Endodermal cell (in vitro differentiated cells): ENCODE measurements around the gene ZNF621. TPM values are rescaled to one million over a fixed set of nuclear protein-coding genes. Genes with fewer than 3 reads are reported as not detected.

ENCODE experiments used
- DNase-seq: peaks from one replicate; pipeline ENCODE4 v3.0.0-alpha.2; 2017
- H3K27ac ChIP-seq: 2 replicates; pipeline ENCODE4 v1.5.1; 2013; ENCODE audit warnings: mild to moderate bottlenecking, low read depth, low read length, moderate library complexity
- H3K27me3 ChIP-seq: 2 replicates; pipeline ENCODE4 v1.6.1; 2013; ENCODE audit warnings: mild to moderate bottlenecking, low read length, moderate library complexity; ENCODE audit not compliant: insufficient read depth, control insufficient read depth, poor library complexity, severe bottlenecking
- H3K36me3 ChIP-seq: 2 replicates; pipeline ENCODE4 v1.7.0; 2013; ENCODE audit warnings: mild to moderate bottlenecking, low read length, moderate library complexity; ENCODE audit not compliant: control insufficient read depth, insufficient read depth
- H3K4me1 ChIP-seq: one replicate; pipeline ENCODE4 v1.7.0; 2013; ENCODE audit warnings: low read length; ENCODE audit not compliant: control insufficient read depth, insufficient read depth
- H3K4me3 ChIP-seq: 2 replicates; pipeline ENCODE4 v1.5.1; 2013; ENCODE audit warnings: mild to moderate bottlenecking, low read length, moderate library complexity
- H3K9ac ChIP-seq: 2 replicates; pipeline ENCODE4 v1.6.1; 2013; ENCODE audit warnings: mild to moderate bottlenecking, low read length, moderate library complexity; ENCODE audit not compliant: poor library complexity, severe bottlenecking; ENCODE audit errors: extremely low read depth
- H3K9me3 ChIP-seq: 2 replicates; pipeline ENCODE4 v1.6.1; 2013; ENCODE audit warnings: mild to moderate bottlenecking, low read length, moderate library complexity; ENCODE audit not compliant: control insufficient read depth
- H3K27ac Mint-ChIP-seq: 2 replicates; pipeline ENCODE4 v1.8.0; 2020; ENCODE audit warnings: mixed read lengths
- H3K27me3 Mint-ChIP-seq: 2 replicates; pipeline ENCODE4 v1.8.0; 2021; ENCODE audit warnings: mild to moderate bottlenecking, mixed read lengths; ENCODE audit not compliant: insufficient read depth
- H3K36me3 Mint-ChIP-seq: 2 replicates; pipeline ENCODE4 v1.8.0; 2020; ENCODE audit warnings: low read depth, mixed read lengths
- H3K4me1 Mint-ChIP-seq: 2 replicates; pipeline ENCODE4 v1.8.0; 2020; ENCODE audit warnings: mixed read lengths
- H3K4me3 Mint-ChIP-seq: 2 replicates; pipeline ENCODE4 v1.8.0; 2020; ENCODE audit warnings: mild to moderate bottlenecking, moderate library complexity, mixed read lengths
- H3K9me3 Mint-ChIP-seq: 2 replicates; pipeline ENCODE4 v1.8.0; 2020; ENCODE audit warnings: mild to moderate bottlenecking, mixed read lengths
- WGBS, 2 experiments: methylation state at CpG; one replicate each; pipeline versions ENCODE4 v1.1.5 to v1.1.7; 2013; ENCODE audit warnings: missing lambda C conversion rate in 2 of 2, mixed read lengths in 1 of 2; ENCODE audit not compliant: insufficient coverage in 1 of 2, insufficient read length in 1 of 2; 5-methylcytosine and 5-hydroxymethylcytosine counted together
- total RNA-seq, 2 donors: library from RNA; stranded (reverse); fragmentation: NEBNext Ultra II Directional in 1 of 2; extraction: Animal tissue kit (Norgen Biotek cat#: 25700) in 1 of 2; gene quantifications; 2 replicates in 1 of 2; 3 replicates in 1 of 2; pipeline ENCODE4 v1.2.1, GENCODE V29; 2021
- TF ChIP-seq, protein P1 (sequence below): fragments of 200-600 bp; sonication (generic); conservative IDR thresholded peaks from 2 replicates; pipeline ENCODE4 v1.5.0; 2021; ENCODE audit warnings: antibody characterized with exemption, mild to moderate bottlenecking

Gene ZNF621
- total RNA-seq, 2 donors from 2014 or later: 21.3 to 32.1 TPM

DNA sequence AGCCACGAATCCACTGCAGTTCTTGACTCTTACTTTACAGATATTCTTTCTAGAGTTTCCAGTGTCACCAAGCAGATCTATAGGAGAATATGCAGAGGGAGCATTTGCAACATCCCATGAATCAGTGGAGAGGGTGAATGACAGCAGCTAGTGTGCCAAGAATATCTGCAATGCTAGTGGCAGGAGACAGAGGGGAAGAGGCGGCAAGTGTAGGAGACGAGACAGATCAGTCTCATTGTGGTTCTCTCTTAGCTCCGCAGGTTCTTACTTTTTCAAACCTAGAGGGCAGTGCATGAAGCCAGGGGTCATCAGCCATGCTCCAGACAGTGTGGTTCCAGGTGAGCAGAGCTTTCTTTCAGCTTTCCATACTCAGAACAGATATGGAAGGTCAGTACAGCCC lies 47.1 kb upstream of the ZNF621 start:
- Histone ChIP-seq H3K27ac (no peak overlapping the region), H3K9me3 (no peaks in the 10 kb centered on the region), H3K36me3 (no peaks in the 10 kb centered on the region), H3K4me3 (peak overlapping the region; percentile 78), H3K9ac (no peak overlapping the region), H3K27me3 (no peaks in the 10 kb centered on the region), H3K4me1 (no peaks in the 10 kb centered on the region)
- TF ChIP-seq, protein P1, sequence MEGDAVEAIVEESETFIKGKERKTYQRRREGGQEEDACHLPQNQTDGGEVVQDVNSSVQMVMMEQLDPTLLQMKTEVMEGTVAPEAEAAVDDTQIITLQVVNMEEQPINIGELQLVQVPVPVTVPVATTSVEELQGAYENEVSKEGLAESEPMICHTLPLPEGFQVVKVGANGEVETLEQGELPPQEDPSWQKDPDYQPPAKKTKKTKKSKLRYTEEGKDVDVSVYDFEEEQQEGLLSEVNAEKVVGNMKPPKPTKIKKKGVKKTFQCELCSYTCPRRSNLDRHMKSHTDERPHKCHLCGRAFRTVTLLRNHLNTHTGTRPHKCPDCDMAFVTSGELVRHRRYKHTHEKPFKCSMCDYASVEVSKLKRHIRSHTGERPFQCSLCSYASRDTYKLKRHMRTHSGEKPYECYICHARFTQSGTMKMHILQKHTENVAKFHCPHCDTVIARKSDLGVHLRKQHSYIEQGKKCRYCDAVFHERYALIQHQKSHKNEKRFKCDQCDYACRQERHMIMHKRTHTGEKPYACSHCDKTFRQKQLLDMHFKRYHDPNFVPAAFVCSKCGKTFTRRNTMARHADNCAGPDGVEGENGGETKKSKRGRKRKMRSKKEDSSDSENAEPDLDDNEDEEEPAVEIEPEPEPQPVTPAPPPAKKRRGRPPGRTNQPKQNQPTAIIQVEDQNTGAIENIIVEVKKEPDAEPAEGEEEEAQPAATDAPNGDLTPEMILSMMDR: peak; percentile 15
- WGBS, 2 experiments: 88 to 93% methylated on average over 3 to 4 of the region's 4 CpGs
- H3K27ac Mint-ChIP-seq: no peak overlapping the region
- no peaks in the 10 kb centered on the region for H3K9me3 Mint-ChIP-seq
- H3K4me3 Mint-ChIP-seq: peak overlapping the region; percentile 74
- H3K27me3 Mint-ChIP-seq: peaks cover 2% of the 10 kb centered on the region
- peaks cover 7% of the 10 kb centered on the region for H3K4me1 Mint-ChIP-seq
- peaks cover 6% of the 10 kb centered on the region for H3K36me3 Mint-ChIP-seq
- DNase-seq: no peak

DNA sequence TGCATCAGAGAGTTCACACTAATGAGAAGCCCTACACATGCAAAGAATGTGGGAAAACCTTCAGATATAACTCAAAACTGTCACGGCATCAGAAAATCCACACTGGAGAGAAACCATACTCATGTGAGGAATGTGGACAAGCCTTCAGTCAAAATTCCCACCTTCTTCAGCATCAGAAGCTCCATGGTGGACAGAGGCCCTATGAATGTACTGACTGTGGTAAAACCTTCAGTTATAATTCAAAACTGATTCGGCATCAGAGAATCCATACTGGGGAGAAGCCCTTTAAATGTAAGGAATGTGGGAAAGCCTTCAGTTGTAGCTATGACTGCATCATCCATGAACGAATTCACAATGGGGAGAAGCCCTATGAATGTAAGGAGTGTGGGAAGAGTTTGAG lies 37.6 kb upstream of the ZNF621 start:
- DNase-seq: no peak
- Mint-ChIP-seq H3K9me3 (peaks cover 43% of the 10 kb centered on the region), H3K4me1 (no peaks in the 10 kb centered on the region), H3K4me3 (no peak overlapping the region), H3K36me3 (peaks cover 54% of the 10 kb centered on the region), H3K27me3 (no peaks in the 10 kb centered on the region), H3K27ac (no peak overlapping the region)
- WGBS, 2 experiments: 91 to 100% methylated on average over 3 of the region's 3 CpGs
- H3K9me3 ChIP-seq: peaks cover 24% of the 10 kb centered on the region
- H3K9ac ChIP-seq: no peak overlapping the region
- TF ChIP-seq, protein P1: no peak
- no peak overlapping the region for H3K27ac ChIP-seq
- no peaks in the 10 kb centered on the region for H3K27me3 ChIP-seq
- no peaks in the 10 kb centered on the region for H3K4me1 ChIP-seq
- H3K36me3 ChIP-seq: peaks cover 17% of the 10 kb centered on the region
- H3K4me3 ChIP-seq: no peak overlapping the region

DNA sequence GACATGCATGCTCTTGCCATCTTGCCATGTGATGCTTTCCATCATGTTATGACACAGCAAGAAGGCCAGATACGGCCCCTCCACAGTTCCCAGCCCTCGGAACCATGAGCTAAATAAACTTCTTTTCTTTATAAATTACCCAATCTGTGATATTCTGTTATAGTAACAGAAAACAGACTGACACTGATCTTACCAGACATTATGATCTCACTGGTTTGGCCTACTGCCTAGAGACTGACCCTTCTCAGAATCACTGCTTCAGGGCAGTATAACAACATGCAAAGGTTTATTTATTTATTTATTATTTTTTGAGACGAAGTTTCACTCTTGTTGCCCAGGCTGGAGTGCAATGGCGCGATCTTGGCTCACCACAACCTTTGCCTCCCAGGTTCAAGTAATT lies 33.8 kb upstream of the ZNF621 start:
- no peaks in the 10 kb centered on the region for H3K4me1 ChIP-seq
- Mint-ChIP-seq H3K27me3 (no peaks in the 10 kb centered on the region), H3K36me3 (peaks cover 34% of the 10 kb centered on the region), H3K4me3 (no peak overlapping the region), H3K4me1 (peaks cover 4% of the 10 kb centered on the region), H3K27ac (no peak overlapping the region), H3K9me3 (peaks cover 40% of the 10 kb centered on the region)
- no peak for DNase-seq
- TF ChIP-seq, protein P1: no peak
- 83 to 89% methylated on average over 2 to 5 of the region's 5 CpGs for WGBS, 2 experiments
- H3K27ac ChIP-seq: no peak overlapping the region
- H3K4me3 ChIP-seq: no peak overlapping the region
- H3K9ac ChIP-seq: no peak overlapping the region
- H3K9me3 ChIP-seq: peaks cover 24% of the 10 kb centered on the region
- no peaks in the 10 kb centered on the region for H3K27me3 ChIP-seq
- peaks cover 17% of the 10 kb centered on the region for H3K36me3 ChIP-seq
